AG04449 (cell line): ENCODE measurements around the gene GALNT4.

Source experiments
- CTCF ChIA-PET: fragments of 350-600 bp; formaldehyde crosslinking; extraction: SDS; loops from one replicate; lab custom pipeline; 2021; ENCODE audit warnings: antibody characterized with exemption; lab: Yijun Ruan, JAX
- POLR2A ChIA-PET: fragments of 400-600, 350-600 bp; formaldehyde crosslinking; extraction: SDS; loops from one replicate; lab custom pipeline; 2020; ENCODE audit warnings: antibody characterized with exemption, inconsistent platforms; lab: Yijun Ruan, JAX
- DNase-seq: peaks from one replicate; pipeline ENCODE4 v3.0.0-alpha.2; 2010; ENCODE audit warnings: low read depth, low spot score
- H3K4me3 ChIP-seq: 2 replicates; pipeline ENCODE4 v1.5.1; 2011; ENCODE audit warnings: low read depth, mild to moderate bottlenecking, control low read depth, low read length
- CTCF ChIP-seq: IDR thresholded peaks from one replicate; pipeline ENCODE4 v1.5.1; 2011; ENCODE audit warnings: mild to moderate bottlenecking, moderate library complexity, low read length, control low read depth, inconsistent platforms; ENCODE audit not compliant: insufficient read depth; ENCODE audit errors: missing control alignments

The GALNT4 gene

GRCh38 chr12:89493670-89494302, 30.8 kb downstream of the GALNT4 start:
- CTCF ChIA-PET = interaction anchor here (0.8 to 1.1 kb wide), 2 partner anchors 28 to 475 kb away, joined by 3 to 4 read pairs; no protein-coding TSS in a partner anchor
- no peak for DNase-seq

GRCh38 chr12:89492883-89493282, 31.7 kb downstream of the GALNT4 start:
- no peak overlapping the region for H3K4me3 ChIP-seq
- no peak for DNase-seq
- no peak for TF ChIP-seq CTCF
- ChIA-PET POLR2A (no interaction called here), CTCF (interaction anchor here (1.1 kb wide), 1 partner anchor 29 kb away, joined by 4 read pairs; no protein-coding TSS in a partner anchor)

More at GRCh38 chr12:89493670-89494302, 30.8 kb downstream of the GALNT4 start:
- no peak for TF ChIP-seq CTCF
- no peak overlapping the region for H3K4me3 ChIP-seq
- POLR2A ChIA-PET = no interaction called here

GRCh38 chr12:89490922-89491321, 33.7 kb downstream of the GALNT4 start:
- ChIA-PET POLR2A (no interaction called here), CTCF (interaction anchor here (0.9 to 1.3 kb wide), 2 partner anchors 20 to 474 kb away, joined by 3 to 4 read pairs; no protein-coding TSS in a partner anchor)
- no peak for TF ChIP-seq CTCF
- DNase-seq = no peak
- no peak overlapping the region for H3K4me3 ChIP-seq

- no peak for TF ChIP-seq CTCF
- ChIA-PET POLR2A (no interaction called here), CTCF (interaction anchor here (2.9 kb wide), 1 partner anchor 14 kb away, joined by 21 read pairs; no protein-coding TSS in a partner anchor)
- H3K4me3 ChIP-seq = no peak overlapping the region
- DNase-seq = no peak
These were observed 38.3 kb downstream of the GALNT4 start for GRCh38 chr12:89486264-89486663.

GRCh38 chr12:89484470-89484869, 40.1 kb downstream of the GALNT4 start:
- no peak for TF ChIP-seq CTCF
- H3K4me3 ChIP-seq = no peak overlapping the region
- CTCF ChIA-PET = interaction anchor here (1.0 to 3.7 kb wide), 6 partner anchors 10 to 46 kb away, joined by 3 to 18 read pairs (median 3); no protein-coding TSS in a partner anchor
- no peak for DNase-seq
- POLR2A ChIA-PET = no interaction called here

GRCh38 chr12:89481213-89481914, 43.2 kb downstream of the GALNT4 start:
- no peak for DNase-seq
- H3K4me3 ChIP-seq = no peak overlapping the region
- CTCF ChIA-PET = interaction anchor here (3.7 kb wide), 1 partner anchor 11 kb away, joined by 18 read pairs; no protein-coding TSS in a partner anchor
- TF ChIP-seq CTCF = no peak
- POLR2A ChIA-PET = no interaction called here
